GM12878 (cell line): ENCODE measurements around the gene TSPYL4.

Experiments used
- CTCF ChIP-seq, 3 experiments: IDR thresholded peaks in 2 of 3; conservative IDR thresholded peaks in 1 of 3; 2 replicates each; pipeline ENCODE4 v1.5.1; 2011; ENCODE audit warnings: low read depth in 3 of 3, low read length in 3 of 3, mild to moderate bottlenecking in 3 of 3, control low read depth in 2 of 3, moderate library complexity in 2 of 3, inconsistent platforms in 1 of 3, mixed read lengths in 1 of 3; ENCODE audit not compliant: control insufficient read depth in 2 of 3, insufficient read depth in 1 of 3; ENCODE audit errors: extremely low read depth in 1 of 3
- EP300 ChIP-seq, 2 experiments: fragments of 150-350 bp in 1 of 2; IDR thresholded peaks; 2 replicates each; pipeline ENCODE4 v1.6.1; 2011 to 2012; ENCODE audit warnings: low read depth in 2 of 2, low read length in 2 of 2, borderline replicate concordance in 1 of 2, improper control_type of control experiment in 1 of 2, inconsistent platforms in 1 of 2; ENCODE audit not compliant: control insufficient read depth in 1 of 2
- HDAC2 ChIP-seq: fragments of 200-600 bp; sonication (generic); IDR thresholded peaks from 2 replicates; pipeline ENCODE4 v1.6.1; 2017
- NFYB ChIP-seq: IDR thresholded peaks from 2 replicates; pipeline ENCODE4 v1.6.1; 2011; ENCODE audit warnings: low read depth, mild to moderate bottlenecking, low read length, improper control_type of control experiment, moderate library complexity; ENCODE audit not compliant: insufficient read depth
- PML ChIP-seq: IDR thresholded peaks from 2 replicates; pipeline ENCODE4 v1.6.1; 2012; ENCODE audit warnings: low read length, inconsistent platforms
- POLR2AphosphoS5 ChIP-seq: IDR thresholded peaks from 2 replicates; pipeline ENCODE4 v1.6.1; 2011; ENCODE audit warnings: mild to moderate bottlenecking, low read length, inconsistent platforms
- ZBTB40 ChIP-seq: fragments of 450-650 bp; IDR thresholded peaks from 2 replicates; pipeline ENCODE4 v1.6.1; 2016; ENCODE audit warnings: mild to moderate bottlenecking, moderate library complexity, borderline replicate concordance

GRCh38 chr6:116256694-116257093 is 2.8 kb upstream of the TSPYL4 start:
- no peak for TF ChIP-seq EP300 (IDR thresholded peaks at IDR 0.05; ENCODE audit: borderline replicate concordance in 1 of 2, control insufficient read depth in 1 of 2, low read depth in 2 of 2, low read length in 2 of 2)
- no peak for TF ChIP-seq POLR2AphosphoS5
- no peak for TF ChIP-seq CTCF (IDR thresholded peaks at IDR 0.05 in 2 of 3, conservative IDR thresholded peaks at IDR 0.05 in 1 of 3; ENCODE audit: control insufficient read depth in 2 of 3, extremely low read depth in 1 of 3, insufficient read depth in 1 of 3, low read depth in 3 of 3, low read length in 3 of 3)
- TF ChIP-seq HDAC2 = no peak
- no peak for TF ChIP-seq PML
- TF ChIP-seq ZBTB40 = no peak
- no peak for TF ChIP-seq NFYB
